ENCODE measurements around the gene KLHL29.

DNA sequence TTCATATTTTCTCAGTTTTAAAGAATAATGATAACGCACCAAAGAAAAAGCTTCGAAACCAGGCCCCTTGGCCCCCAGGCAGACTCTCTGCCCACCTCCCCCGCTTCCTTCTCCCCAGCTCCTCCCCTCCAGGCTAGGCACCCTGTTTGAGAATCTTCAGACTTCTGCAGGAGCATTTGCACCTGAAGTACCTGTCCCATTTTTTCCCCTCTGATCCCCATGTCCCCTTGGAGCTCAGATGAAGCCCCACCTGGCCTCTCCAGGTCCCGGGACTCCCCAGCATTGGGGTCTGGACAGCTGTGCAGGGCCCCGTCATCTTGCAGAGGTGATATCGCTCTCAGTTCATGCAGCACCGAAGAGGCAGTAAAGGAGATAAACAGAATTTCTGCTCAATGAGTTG is 35.5 kb upstream of the KLHL29 start:
- TF ChIP-seq, protein P1, sequence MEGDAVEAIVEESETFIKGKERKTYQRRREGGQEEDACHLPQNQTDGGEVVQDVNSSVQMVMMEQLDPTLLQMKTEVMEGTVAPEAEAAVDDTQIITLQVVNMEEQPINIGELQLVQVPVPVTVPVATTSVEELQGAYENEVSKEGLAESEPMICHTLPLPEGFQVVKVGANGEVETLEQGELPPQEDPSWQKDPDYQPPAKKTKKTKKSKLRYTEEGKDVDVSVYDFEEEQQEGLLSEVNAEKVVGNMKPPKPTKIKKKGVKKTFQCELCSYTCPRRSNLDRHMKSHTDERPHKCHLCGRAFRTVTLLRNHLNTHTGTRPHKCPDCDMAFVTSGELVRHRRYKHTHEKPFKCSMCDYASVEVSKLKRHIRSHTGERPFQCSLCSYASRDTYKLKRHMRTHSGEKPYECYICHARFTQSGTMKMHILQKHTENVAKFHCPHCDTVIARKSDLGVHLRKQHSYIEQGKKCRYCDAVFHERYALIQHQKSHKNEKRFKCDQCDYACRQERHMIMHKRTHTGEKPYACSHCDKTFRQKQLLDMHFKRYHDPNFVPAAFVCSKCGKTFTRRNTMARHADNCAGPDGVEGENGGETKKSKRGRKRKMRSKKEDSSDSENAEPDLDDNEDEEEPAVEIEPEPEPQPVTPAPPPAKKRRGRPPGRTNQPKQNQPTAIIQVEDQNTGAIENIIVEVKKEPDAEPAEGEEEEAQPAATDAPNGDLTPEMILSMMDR (IDR thresholded peaks at IDR 0.05) = no peak
- no peak for TF ChIP-seq POLR2A (IDR thresholded peaks at IDR 0.05)
